Effector memory CD4-positive, alpha-beta T cell (primary cell): Measurements from ENCODE around the gene XCL2.
"Not testable (repeated sequence)": the region's sequence is repeated elsewhere in the genome, so short reads cannot be mapped to it uniquely, and the experiment has no call there.

ENCODE experiments used
- DNase-seq, 3 donors: peaks; one replicate each; pipeline ENCODE4 v3.0.0-alpha.2; 2020
- H3K27ac ChIP-seq: 2 replicates; pipeline ENCODE4 v1.7.0; 2013; ENCODE audit warnings: mild to moderate bottlenecking, low read length, moderate library complexity; ENCODE audit not compliant: insufficient read depth, poor library complexity, severe bottlenecking
- H3K27me3 ChIP-seq: replicated peaks from 2 replicates; pipeline ENCODE4 v1.7.0; 2013; ENCODE audit warnings: mild to moderate bottlenecking, low read length; ENCODE audit not compliant: insufficient read depth, control insufficient read depth, poor library complexity, severe bottlenecking
- H3K36me3 ChIP-seq: 2 replicates; pipeline ENCODE4 v1.7.0; 2013; ENCODE audit warnings: mild to moderate bottlenecking, low read length, moderate library complexity; ENCODE audit not compliant: control insufficient read depth, insufficient read depth
- H3K4me1 ChIP-seq: 2 replicates; pipeline ENCODE4 v1.7.0; 2013; ENCODE audit warnings: low read length, mild to moderate bottlenecking; ENCODE audit not compliant: control insufficient read depth, insufficient read depth, poor library complexity, severe bottlenecking
- H3K4me3 ChIP-seq: 2 replicates; pipeline ENCODE4 v1.7.0; 2013; ENCODE audit warnings: low read length, low read depth, mild to moderate bottlenecking; ENCODE audit not compliant: insufficient read depth, poor library complexity, severe bottlenecking
- H3K9me3 ChIP-seq: 2 replicates; pipeline ENCODE4 v1.7.0; 2013; ENCODE audit warnings: mild to moderate bottlenecking, low read length, moderate library complexity; ENCODE audit not compliant: control insufficient read depth
- total RNA-seq, 3 donors: gene quantifications; one replicate each; lab custom pipeline; 2026; lab: John Stamatoyannopoulos, UW

XCL2 gene, protein sequence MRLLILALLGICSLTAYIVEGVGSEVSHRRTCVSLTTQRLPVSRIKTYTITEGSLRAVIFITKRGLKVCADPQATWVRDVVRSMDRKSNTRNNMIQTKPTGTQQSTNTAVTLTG
- 0.17 to 0.97 (median 0.17) reads per million in 3 donors for total RNA-seq

DNA sequence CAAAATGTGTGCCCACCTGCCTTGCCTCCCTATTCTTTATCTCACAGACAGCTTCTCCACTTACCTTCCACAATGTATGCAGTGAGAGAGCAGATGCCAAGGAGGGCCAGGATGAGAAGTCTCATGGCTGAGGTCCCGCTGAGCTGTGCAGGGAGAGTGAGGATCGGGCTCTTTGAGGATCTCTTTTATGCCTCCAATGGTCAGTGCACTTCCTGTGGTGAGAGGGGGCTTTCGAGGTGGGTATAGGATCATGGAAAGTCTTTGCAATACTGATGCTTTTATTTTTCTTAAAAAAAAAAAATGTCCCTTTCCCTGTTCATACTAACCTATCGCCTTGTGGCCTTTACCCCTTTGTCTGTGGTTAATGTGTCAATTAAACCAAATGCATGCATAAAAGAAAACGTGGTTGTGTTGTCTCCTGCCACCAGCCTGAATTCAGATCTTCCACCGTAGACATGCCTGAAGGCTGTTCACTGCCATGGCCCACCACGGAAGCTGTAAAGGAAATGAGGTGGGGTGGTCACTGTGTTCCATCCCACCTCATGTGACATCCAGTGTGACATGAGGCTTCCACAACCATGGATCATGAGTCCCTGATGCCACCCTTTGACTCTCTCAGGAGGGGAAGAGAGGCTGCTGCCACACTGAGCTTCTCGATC lies at the start of gene XCL2:
XCL2 (minus strand) TSS at position 158 of the 659 bp plus-strand sequence; CDS start at position 125, 33 bp downstream.
- not testable (repeated sequence) for H3K4me3 ChIP-seq, H3K36me3 ChIP-seq, H3K9me3 ChIP-seq, H3K4me1 ChIP-seq, H3K27me3 ChIP-seq, H3K27ac ChIP-seq, DNase-seq

DNA sequence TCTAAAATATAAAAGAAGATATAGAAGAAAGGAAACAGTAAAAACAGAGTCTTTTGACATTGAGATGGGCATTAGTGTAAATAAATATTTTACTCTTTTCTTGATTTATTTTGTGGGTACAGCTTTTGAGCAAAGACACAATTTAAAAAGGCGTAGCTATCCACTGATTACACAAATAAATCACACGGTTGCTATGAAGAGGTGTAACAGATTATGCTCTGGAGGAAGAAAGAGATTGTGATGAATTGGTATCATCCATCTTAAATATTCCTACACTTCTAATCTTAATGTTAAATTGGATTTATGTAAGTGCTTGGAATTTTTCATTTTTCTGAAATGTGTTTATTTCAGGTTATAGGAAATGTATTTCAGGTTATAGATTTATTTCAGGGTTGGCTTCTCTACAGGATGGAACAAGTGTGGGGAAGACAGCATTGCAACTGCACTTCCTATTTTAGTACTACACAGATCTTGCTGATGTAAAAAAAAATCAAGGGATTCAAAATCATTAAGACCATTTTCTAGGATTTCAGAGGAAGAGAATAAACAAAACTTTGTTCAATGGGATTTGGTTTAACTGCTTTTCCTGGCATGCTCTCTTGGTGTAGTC lies 47.9 kb upstream of the XCL2 start:
- Histone ChIP-seq H3K27me3 (no peaks in the 10 kb centered on the region), H3K4me1 (no peaks in the 10 kb centered on the region), H3K4me3 (no peak overlapping the region), H3K27ac (no peak overlapping the region), H3K36me3 (no peaks in the 10 kb centered on the region), H3K9me3 (no peaks in the 10 kb centered on the region)
- no peak for DNase-seq

DNA sequence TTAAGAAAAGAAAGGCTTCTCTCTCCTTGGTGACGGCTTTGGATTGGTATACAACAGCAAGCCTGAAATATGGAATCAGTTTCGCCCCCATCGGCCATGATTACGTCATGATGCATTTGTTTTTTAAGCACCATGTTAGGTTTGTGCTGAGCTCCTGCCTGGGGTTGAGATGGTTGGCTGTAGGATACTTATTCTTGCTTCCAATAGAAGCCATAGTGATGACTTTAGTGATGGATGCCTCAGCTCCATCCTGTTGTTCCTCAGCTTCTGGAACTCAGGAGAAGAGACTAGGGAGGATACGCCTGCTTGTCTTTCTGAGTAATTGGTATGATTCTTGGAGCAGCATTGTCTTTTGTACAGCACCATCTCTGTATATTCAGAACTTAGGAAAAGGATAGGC lies 47.3 kb upstream of the XCL2 start:
- DNase-seq = no peak
- no peaks in the 10 kb centered on the region for H3K36me3 ChIP-seq
- H3K9me3 ChIP-seq = no peaks in the 10 kb centered on the region
- no peaks in the 10 kb centered on the region for H3K4me1 ChIP-seq
- H3K27me3 ChIP-seq = no peaks in the 10 kb centered on the region
- no peak overlapping the region for H3K4me3 ChIP-seq
- H3K27ac ChIP-seq = no peak overlapping the region

DNA sequence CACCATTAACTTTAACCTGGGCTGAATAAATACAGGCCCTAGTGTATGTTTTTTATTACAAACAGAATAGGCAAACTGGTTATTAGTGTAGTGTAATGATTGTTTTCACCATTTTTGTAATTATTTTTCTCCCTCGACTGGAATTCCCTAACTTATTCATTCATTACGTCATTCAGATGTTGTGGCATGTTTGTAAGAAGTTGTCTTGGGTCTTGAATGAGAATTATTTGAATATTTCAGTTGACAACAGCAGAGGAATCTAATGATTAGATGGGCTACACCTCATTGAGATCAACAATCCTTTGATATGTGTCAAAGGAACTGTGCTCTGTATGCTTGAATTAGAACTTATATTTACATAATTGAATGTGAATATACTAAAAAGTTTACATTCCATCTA lies 45.4 kb upstream of the XCL2 start:
- Histone ChIP-seq H3K27ac (no peak overlapping the region), H3K9me3 (no peaks in the 10 kb centered on the region)
- no peak for DNase-seq

DNA sequence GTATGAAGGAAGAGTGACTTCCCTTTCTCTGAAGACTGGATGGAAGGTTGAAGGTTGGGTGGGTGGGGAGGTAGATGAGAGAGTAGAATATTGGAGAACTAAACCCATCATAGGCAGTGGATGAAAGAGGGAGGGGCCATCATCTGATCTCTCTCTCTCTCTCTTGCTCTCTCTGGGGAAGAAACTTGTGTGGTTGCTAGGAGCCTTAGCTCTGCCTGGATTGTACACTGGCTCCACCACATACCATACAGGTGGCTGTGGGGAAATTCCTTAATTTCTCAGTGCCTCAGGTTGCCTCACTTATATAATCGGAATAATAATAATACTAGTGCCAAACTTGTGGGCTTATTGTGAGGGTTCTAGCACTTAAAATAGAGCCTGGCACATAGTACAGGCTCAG lies 42.1 kb upstream of the XCL2 start:
- H3K4me3 ChIP-seq = no peak overlapping the region

More for the DNA sequence above, 45.4 kb upstream of the XCL2 start:
- Histone ChIP-seq H3K4me1 (no peaks in the 10 kb centered on the region), H3K36me3 (no peaks in the 10 kb centered on the region), H3K27me3 (no peaks in the 10 kb centered on the region), H3K4me3 (no peak overlapping the region)

DNA sequence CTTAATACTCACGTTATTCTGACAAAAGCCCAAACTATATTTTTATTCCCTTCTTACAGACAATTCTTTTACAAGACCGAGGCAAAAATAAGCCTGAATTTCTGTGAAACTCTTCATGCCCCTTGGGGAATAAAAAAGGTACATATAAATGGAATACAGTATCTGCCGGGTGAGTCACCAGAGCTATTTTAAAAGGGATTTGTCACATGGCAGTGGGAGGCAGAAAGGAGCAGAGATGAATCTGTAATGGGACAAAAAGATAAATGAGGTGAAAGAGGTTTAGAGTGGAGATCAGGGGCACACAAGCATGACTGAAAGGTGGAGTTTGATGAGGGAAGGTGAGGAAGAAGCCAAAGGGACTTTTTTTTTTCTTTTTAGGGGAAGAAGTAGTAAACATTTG lies 41.4 kb upstream of the XCL2 start:
- Histone ChIP-seq H3K4me1 (no peaks in the 10 kb centered on the region), H3K27ac (no peak overlapping the region), H3K9me3 (no peaks in the 10 kb centered on the region), H3K36me3 (no peaks in the 10 kb centered on the region), H3K4me3 (no peak overlapping the region), H3K27me3 (no peaks in the 10 kb centered on the region)
- no peak for DNase-seq

More for the DNA sequence above, 42.1 kb upstream of the XCL2 start:
- Histone ChIP-seq H3K36me3 (no peaks in the 10 kb centered on the region), H3K27me3 (no peaks in the 10 kb centered on the region), H3K9me3 (no peaks in the 10 kb centered on the region), H3K4me1 (no peaks in the 10 kb centered on the region), H3K27ac (no peak overlapping the region)
- DNase-seq = no peak

DNA sequence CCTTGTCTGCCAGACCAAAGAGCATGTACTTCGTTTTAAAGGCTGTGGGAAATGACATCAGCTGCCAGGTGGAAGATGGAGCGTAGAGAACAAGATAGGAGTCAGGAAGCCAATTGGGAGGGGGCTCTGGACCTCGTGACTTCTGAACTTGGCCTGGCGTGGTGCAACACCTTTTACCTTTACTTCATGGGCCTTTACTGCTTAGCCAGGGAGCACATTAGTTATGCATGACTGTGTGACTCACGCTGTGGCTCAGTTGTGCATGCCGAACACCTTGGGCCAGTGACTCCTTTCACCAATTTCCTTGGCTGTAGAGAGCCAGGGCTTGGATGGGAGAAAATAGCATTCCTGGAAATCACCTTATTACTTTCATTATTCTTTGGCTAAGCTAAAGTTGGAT lies 39.8 kb upstream of the XCL2 start:
- Histone ChIP-seq H3K4me3 (no peak overlapping the region), H3K9me3 (no peaks in the 10 kb centered on the region), H3K27me3 (no peaks in the 10 kb centered on the region), H3K36me3 (no peaks in the 10 kb centered on the region), H3K4me1 (no peaks in the 10 kb centered on the region), H3K27ac (no peak overlapping the region)
- no peak for DNase-seq

DNA sequence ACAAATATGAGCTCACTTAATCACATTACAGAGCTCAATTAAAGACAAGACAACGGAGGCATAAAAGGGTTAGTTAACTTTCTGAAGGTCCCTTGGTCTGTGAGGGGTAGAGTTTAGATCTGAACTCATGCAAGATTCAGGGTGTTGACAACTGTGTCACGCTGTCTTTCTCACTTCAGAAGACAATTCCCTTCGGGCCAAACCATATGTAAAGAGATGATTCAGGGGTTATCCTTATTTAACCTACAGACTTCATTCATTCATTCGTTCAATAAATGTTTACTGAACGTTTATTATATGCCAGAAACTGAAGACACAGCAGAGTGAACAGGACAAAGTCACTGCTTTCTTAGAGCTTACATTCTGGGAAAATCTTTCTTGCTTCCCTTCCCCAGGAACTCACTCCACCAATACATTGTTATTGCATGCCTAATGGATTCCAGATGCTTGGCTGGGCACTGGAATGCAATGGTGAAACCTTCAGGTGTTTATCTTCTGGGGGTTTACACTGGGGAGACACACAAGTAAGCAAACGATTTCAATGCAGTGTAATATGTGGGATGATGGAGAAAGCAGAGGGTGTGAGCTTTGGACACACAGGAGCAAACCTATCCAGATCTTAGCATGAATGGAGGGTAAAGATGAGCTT lies 39.0 kb upstream of the XCL2 start:
- no peak overlapping the region for H3K4me3 ChIP-seq
- no peak overlapping the region for H3K27ac ChIP-seq
- no peaks in the 10 kb centered on the region for H3K4me1 ChIP-seq
- no peak for DNase-seq
- H3K36me3 ChIP-seq = no peaks in the 10 kb centered on the region
- no peaks in the 10 kb centered on the region for H3K27me3 ChIP-seq
- no peaks in the 10 kb centered on the region for H3K9me3 ChIP-seq

DNA sequence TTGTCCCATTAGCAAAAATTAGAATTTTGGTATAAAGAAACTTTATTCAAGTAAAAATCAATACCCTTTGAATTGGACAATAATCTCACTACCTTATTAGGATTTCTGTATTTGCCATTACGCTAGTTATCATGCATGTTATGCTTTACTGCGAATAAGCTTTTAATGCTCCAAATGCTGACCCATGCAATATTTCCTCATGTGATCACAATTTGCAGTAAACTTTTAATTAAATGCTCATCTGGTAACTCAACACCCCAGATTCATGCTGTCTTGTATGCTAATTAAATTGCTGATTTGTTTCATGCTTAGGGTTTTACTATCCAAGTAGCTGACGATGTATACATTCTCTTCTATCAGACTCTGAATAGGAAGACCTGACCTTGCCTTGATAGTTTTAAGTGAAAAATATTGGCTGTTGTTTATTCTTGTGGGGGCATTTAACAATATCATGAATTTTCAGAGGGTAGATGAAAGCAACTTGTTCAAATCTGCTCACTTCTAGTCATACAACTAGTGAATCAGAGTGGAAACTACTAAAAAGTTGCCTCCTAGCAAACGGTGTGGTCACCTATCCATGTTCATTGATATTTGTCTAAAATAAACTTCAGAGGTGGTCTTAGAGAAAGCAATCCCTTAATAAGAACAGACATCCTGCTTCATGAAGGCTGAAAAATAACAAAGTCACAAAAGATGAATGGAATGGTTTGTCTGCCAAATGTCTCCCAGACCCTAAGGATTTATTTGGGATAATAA lies 38.2 kb upstream of the XCL2 start:
- no peaks in the 10 kb centered on the region for H3K27me3 ChIP-seq
- no peak overlapping the region for H3K4me3 ChIP-seq
- no peaks in the 10 kb centered on the region for H3K36me3 ChIP-seq
- no peak overlapping the region for H3K27ac ChIP-seq
- H3K9me3 ChIP-seq = no peaks in the 10 kb centered on the region
- no peaks in the 10 kb centered on the region for H3K4me1 ChIP-seq
- DNase-seq = no peak
